ENCODE data around the gene DMRTA2.

- no peak for TF ChIP-seq MAX (IDR thresholded peaks at IDR 0.05; ENCODE audit: low read depth, low read length)
- no peak for TF ChIP-seq CTCF (IDR thresholded peaks at IDR 0.05; ENCODE audit: low read depth, low read length)
- no peak for TF ChIP-seq POLR2A (IDR thresholded peaks at IDR 0.05; ENCODE audit: extremely low read depth, insufficient read length)
Observed at GRCh38 chr1:50417946-50418599, 5.2 kb downstream of the DMRTA2 start.

Measured in NB4 (cell line).